Measurements from ENCODE around the gene CDKN2D. TPM values are rescaled to one million over a fixed set of nuclear protein-coding genes. Genes with fewer than 3 reads are reported as not detected.
A peak's percentile ranks its signal among the peaks of the same experiment; 100 is the strongest.

CDKN2D gene
- total RNA-seq, 1 experiment from 2014 or later: 17.1 TPM

DNA sequence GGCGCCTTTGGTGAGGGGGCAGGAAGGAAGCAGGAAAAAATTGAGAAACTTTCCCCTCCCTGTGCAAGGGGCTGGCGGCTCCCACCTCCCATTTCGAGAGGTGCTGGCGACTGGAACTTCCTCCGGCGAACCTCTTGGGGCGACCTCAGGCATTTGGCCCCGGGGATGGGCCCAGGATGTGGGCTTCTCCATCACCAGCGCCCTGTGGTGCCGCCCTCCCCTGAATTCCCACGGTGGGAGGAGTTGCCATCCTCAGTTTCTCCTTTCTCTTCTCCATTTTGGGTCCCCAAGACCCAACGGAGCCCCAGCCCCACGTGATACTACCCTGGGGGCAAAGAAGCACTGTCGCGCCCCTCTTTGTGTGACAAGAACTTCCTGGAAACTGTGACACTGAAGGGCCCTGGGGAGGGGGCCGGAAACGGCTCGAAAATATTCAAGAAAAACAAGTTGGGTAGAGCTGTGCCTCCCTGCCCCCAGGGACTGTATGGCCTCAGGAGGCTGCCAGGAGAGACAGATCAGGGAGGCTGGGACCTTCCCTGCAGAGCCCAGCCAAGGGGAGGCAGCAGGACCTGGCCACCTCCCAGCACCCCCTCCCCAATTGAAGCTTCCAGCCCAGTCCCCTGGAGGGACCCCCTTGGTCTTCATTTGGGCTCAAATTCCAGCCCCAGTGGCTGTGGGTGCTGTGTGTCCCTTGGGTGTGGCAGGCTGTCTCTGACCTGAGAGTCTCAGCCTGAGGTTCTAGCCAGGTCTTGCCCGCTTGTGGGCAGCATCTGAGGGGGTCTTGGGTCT, 34.5 kb upstream of the CDKN2D start:
- Histone ChIP-seq H2AFZ (ENCODE audit: low read length) (peak overlapping the region; percentile 100), H3K79me2 (ENCODE audit: low read length) (no peaks in the 10 kb centered on the region), H3K4me3 (ENCODE audit: low read length) (peak overlapping the region; percentile 92), H3K27me3 (ENCODE audit: low read length) (no peaks in the 10 kb centered on the region), H3K4me2 (ENCODE audit: low read length) (peak overlapping the region; percentile 100), H4K20me1 (ENCODE audit: low read length) (no peaks in the 10 kb centered on the region), H3K9me2 (replicated peaks; ENCODE audit: low read length) (no peaks in the 10 kb centered on the region), H3K36me3 (ENCODE audit: low read depth, low read length) (no peaks in the 10 kb centered on the region), H3F3A (ENCODE audit: low read length, unreplicated experiment) (no peaks in the 10 kb centered on the region), H3K9ac (ENCODE audit: low read length) (peak overlapping the region; percentile 40; the same call in 1 of the 2 replicates), H3K27ac (ENCODE audit: low read length) (no peak overlapping the region), H3K9me3 (ENCODE audit: low read length) (no peaks in the 10 kb centered on the region), H3K4me1 (ENCODE audit: insufficient read depth, low read length) (peaks cover 18% of the 10 kb centered on the region)
- CTCF ChIA-PET: interaction anchor here (0.6 kb wide), 1 partner anchor 41 kb away, joined by 3 read pairs; no protein-coding TSS in a partner anchor
- ATAC-seq: no peak
- DNase-seq: no peak
- BruUV-seq (replicated peaks): TSS peak; percentile 73
- POLR2A ChIA-PET (ENCODE audit: unreplicated experiment): no interaction called here
- intact Hi-C loops (cut with micrococcal nuclease): no loop called here
- no peak for TF ChIP-seq EZH2phosphoT487 (IDR thresholded peaks at IDR 0.05; ENCODE audit: borderline replicate concordance, low read length)
- TF ChIP-seq, protein P1, sequence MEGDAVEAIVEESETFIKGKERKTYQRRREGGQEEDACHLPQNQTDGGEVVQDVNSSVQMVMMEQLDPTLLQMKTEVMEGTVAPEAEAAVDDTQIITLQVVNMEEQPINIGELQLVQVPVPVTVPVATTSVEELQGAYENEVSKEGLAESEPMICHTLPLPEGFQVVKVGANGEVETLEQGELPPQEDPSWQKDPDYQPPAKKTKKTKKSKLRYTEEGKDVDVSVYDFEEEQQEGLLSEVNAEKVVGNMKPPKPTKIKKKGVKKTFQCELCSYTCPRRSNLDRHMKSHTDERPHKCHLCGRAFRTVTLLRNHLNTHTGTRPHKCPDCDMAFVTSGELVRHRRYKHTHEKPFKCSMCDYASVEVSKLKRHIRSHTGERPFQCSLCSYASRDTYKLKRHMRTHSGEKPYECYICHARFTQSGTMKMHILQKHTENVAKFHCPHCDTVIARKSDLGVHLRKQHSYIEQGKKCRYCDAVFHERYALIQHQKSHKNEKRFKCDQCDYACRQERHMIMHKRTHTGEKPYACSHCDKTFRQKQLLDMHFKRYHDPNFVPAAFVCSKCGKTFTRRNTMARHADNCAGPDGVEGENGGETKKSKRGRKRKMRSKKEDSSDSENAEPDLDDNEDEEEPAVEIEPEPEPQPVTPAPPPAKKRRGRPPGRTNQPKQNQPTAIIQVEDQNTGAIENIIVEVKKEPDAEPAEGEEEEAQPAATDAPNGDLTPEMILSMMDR (conservative IDR thresholded peaks at IDR 0.05; ENCODE audit: low read depth, low read length): no peak
- no peak for TF ChIP-seq EZH2 (IDR thresholded peaks at IDR 0.05; ENCODE audit: low read length, unreplicated experiment)

DNA sequence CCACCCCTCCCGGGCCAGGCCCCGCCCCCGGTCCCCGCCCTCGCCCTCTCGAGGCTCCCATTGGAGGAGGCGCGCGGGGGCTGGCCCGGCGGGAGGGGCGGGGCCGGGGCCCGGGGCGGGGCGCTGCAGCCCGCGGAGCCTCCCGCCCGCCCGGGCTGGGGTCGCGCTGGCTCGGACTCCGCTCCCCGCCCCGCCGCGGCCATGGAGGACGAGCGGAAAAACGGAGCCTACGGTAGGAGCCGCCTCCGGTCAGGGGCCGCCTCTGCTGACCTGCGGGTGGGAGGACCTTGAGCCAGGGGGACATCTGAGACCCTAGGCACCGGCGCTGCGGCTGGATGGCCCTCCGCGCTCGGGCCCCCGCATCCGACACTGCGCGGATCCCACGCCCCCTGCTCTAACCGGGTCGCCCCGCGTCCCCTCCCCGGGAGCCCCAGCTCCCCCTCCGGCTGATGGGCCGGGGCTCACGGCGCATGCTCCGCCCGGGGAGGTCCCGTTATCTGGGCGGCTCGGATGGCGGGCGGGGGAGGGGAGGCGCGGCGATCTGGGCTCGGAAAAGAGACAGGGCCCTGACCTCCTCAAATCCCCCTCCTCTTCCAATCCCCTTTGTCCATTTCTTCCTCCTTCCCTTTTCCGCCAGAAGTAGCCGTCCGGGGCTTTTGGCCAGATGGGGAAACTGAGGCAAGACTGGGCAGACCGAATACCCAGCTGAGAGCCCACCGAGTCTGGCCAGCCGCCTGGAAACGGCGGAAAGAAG, 33.7 kb upstream of the CDKN2D start:
- peak overlapping the region; percentile 100 for H3K4me2 ChIP-seq (ENCODE audit: low read length)
- peaks cover 18% of the 10 kb centered on the region for H3K4me1 ChIP-seq (ENCODE audit: insufficient read depth, low read length)
- ATAC-seq (peak; percentile 97), DNase-seq (peak; percentile 81)
- peak overlapping the region; percentile 100 for H2AFZ ChIP-seq (ENCODE audit: low read length)
- H3K27me3 ChIP-seq (ENCODE audit: low read length): no peaks in the 10 kb centered on the region
- TF ChIP-seq EZH2phosphoT487 (IDR thresholded peaks at IDR 0.05; ENCODE audit: borderline replicate concordance, low read length) (no peak), EZH2 (IDR thresholded peaks at IDR 0.05; ENCODE audit: low read length, unreplicated experiment) (no peak)
- TF ChIP-seq, protein P1 (conservative IDR thresholded peaks at IDR 0.05; ENCODE audit: low read depth, low read length): no peak
- H3K36me3 ChIP-seq (ENCODE audit: low read depth, low read length): no peaks in the 10 kb centered on the region
- H4K20me1 ChIP-seq (ENCODE audit: low read length): no peaks in the 10 kb centered on the region
- intact Hi-C loops (cut with micrococcal nuclease): no loop called here
- no peaks in the 10 kb centered on the region for H3K9me2 ChIP-seq (replicated peaks; ENCODE audit: low read length)
- H3F3A ChIP-seq (ENCODE audit: low read length, unreplicated experiment): no peaks in the 10 kb centered on the region
- no peak overlapping the region for H3K27ac ChIP-seq (ENCODE audit: low read length)
- no TSS peak for BruUV-seq (replicated peaks)
- H3K4me3 ChIP-seq (ENCODE audit: low read length): peak overlapping the region; percentile 92
- peak overlapping the region; percentile 40; the same call in 1 of the 2 replicates for H3K9ac ChIP-seq (ENCODE audit: low read length)
- POLR2A ChIA-PET (ENCODE audit: unreplicated experiment): no interaction called here
- CTCF ChIA-PET: interaction anchor here (0.5 to 1.0 kb wide), 4 partner anchors 21 to 186 kb away, joined by 3 to 5 read pairs (median 3); no protein-coding TSS in a partner anchor
- H3K9me3 ChIP-seq (ENCODE audit: low read length): no peaks in the 10 kb centered on the region
- H3K79me2 ChIP-seq (ENCODE audit: low read length): no peaks in the 10 kb centered on the region
